AG04450 (cell line): ENCODE data around the gene CPOX. TPM values are rescaled to one million over a fixed set of nuclear protein-coding genes. Genes with fewer than 3 reads are reported as not detected.
A peak's percentile ranks its signal among the peaks of the same experiment; 100 is the strongest.
"Not testable (repeated sequence)": the region's sequence is repeated elsewhere in the genome, so short reads cannot be mapped to it uniquely, and the experiment has no call there.

Source experiments
- CTCF ChIA-PET: fragments of 300-600, 350-600 bp; formaldehyde crosslinking; extraction: SDS; loops from one replicate; lab custom pipeline; 2022; ENCODE audit warnings: antibody characterized with exemption, inconsistent platforms; lab: Charles Lee
- POLR2A ChIA-PET: fragments of 350-600 bp; formaldehyde crosslinking; extraction: SDS; loops from one replicate; lab custom pipeline; 2021; ENCODE audit warnings: antibody characterized with exemption, inconsistent platforms; lab: Yijun Ruan, JAX
- DNase-seq: peaks from one replicate; pipeline ENCODE4 v3.0.0-alpha.2; 2011; ENCODE audit warnings: low read depth, low spot score
- H3K27ac ChIP-seq: one replicate; pipeline ENCODE4 v1.5.1; 2012; ENCODE audit warnings: low read depth, low read length, control low read depth
- H3K27me3 ChIP-seq: one replicate; pipeline ENCODE4 v1.6.0; 2012; ENCODE audit warnings: low read length; ENCODE audit not compliant: control insufficient read depth, insufficient read depth
- H3K4me3 ChIP-seq: 2 replicates; pipeline ENCODE4 v1.5.1; 2011; ENCODE audit warnings: mild to moderate bottlenecking, low read depth, low read length, control low read depth
- H3K9me3 ChIP-seq: 2 replicates; pipeline ENCODE4 v1.5.1; 2012; ENCODE audit warnings: low read length; ENCODE audit not compliant: control insufficient read depth, insufficient read depth
- CTCF ChIP-seq: IDR thresholded peaks from 2 replicates; pipeline ENCODE4 v1.5.1; 2011; ENCODE audit warnings: low read depth, low read length, control low read depth, inconsistent platforms
- polyA minus RNA-seq: library from RNA; depleted of rRNA, polyadenylated mRNA; stranded (reverse); fragments of >200 nt; gene quantifications from 2 replicates; pipeline ENCODE4 v1.2.3, GENCODE V29; 2011; rRNA and poly(A)+ RNA removed
- polyA plus RNA-seq: library from polyadenylated mRNA; depleted of rRNA; stranded (reverse); fragments of >200 nt; gene quantifications from 2 replicates; pipeline ENCODE4 v1.2.3, GENCODE V29; 2011; rRNA removed

The CPOX gene
- 15.7 and 19.6 TPM in 2 replicates for polyA plus RNA-seq
- 8.9 and 9.4 TPM in 2 replicates for polyA minus RNA-seq

- Histone ChIP-seq H3K4me3 (peak within 1 kb of the TSS; percentile 81), H3K27me3 (no peaks in the 10 kb centered on the region), H3K27ac (peak within 1 kb of the TSS; percentile 47), H3K9me3 (no peaks in the 10 kb centered on the region; the same call in 1 of the 2 replicates)
- ChIA-PET CTCF (interaction anchor here (1.6 to 5.5 kb wide), 3 partner anchors 9 to 220 kb away, joined by 4 to 105 read pairs (median 27); no protein-coding TSS in a partner anchor), POLR2A (interaction anchor here (0.6 to 2.2 kb wide), 4 partner anchors 71 to 308 kb away, joined by 3 to 14 read pairs (median 4); partner anchors contain the start of genes CLDND1 and DCBLD2)
- peak; percentile 60 for DNase-seq
- no peak for TF ChIP-seq CTCF
Measured at GRCh38 chr3:98593046-98593936, at the start of gene CPOX. Gene CPOX (minus strand): TSS chr3:98593611. CDS start chr3:98593504, 107 bp downstream.

- H3K9me3 ChIP-seq, H3K27ac ChIP-seq, POLR2A ChIA-PET, H3K27me3 ChIP-seq, H3K4me3 ChIP-seq, DNase-seq, CTCF ChIA-PET: not testable (repeated sequence)
Measured at GRCh38 chr3:98642769-98643168, 49.4 kb upstream of the CPOX start.

GRCh38 chr3:98641756-98642155 is 48.3 kb upstream of the CPOX start:
- H3K27ac ChIP-seq, H3K4me3 ChIP-seq, H3K9me3 ChIP-seq, DNase-seq, H3K27me3 ChIP-seq, POLR2A ChIA-PET, CTCF ChIA-PET: not testable (repeated sequence)

GRCh38 chr3:98638515-98638914 is 45.1 kb upstream of the CPOX start:
- H3K27ac ChIP-seq, DNase-seq, H3K27me3 ChIP-seq, POLR2A ChIA-PET, CTCF ChIA-PET, H3K9me3 ChIP-seq, H3K4me3 ChIP-seq: not testable (repeated sequence)

GRCh38 chr3:98630416-98630815 is 37.0 kb upstream of the CPOX start:
- ChIA-PET CTCF (interaction anchor here (1.7 kb wide), 1 partner anchor 34 kb away, joined by 3 read pairs; no protein-coding TSS in a partner anchor), POLR2A (no interaction called here)
- Histone ChIP-seq H3K9me3 (no peaks in the 10 kb centered on the region), H3K4me3 (no peak overlapping the region), H3K27ac (no peak overlapping the region), H3K27me3 (peaks cover 11% of the 10 kb centered on the region)
- TF ChIP-seq CTCF, result no peak
- DNase-seq, result no peak

GRCh38 chr3:98628317-98628716 is 34.9 kb upstream of the CPOX start:
- Histone ChIP-seq H3K27me3 (peaks cover 9% of the 10 kb centered on the region), H3K27ac (no peak overlapping the region), H3K4me3 (no peak overlapping the region), H3K9me3 (no peaks in the 10 kb centered on the region)
- CTCF ChIA-PET, result interaction anchor here (0.9 kb wide), 1 partner anchor 26 kb away, joined by 3 read pairs; no protein-coding TSS in a partner anchor
- POLR2A ChIA-PET, result no interaction called here
- DNase-seq, result no peak
- TF ChIP-seq CTCF, result no peak
